GM21367 (cell line): Measurements from ENCODE around the gene SERP2.

Experiments
- ATAC-seq: cut with Tn5 transposase; IDR thresholded peaks from one replicate; pipeline ENCODE4 v1.9.1; 2021; ENCODE audit not compliant: unreplicated experiment

Gene SERP2

GRCh38 chr13:44409595-44409994 lies 36.0 kb downstream of the SERP2 start:
- no peak for ATAC-seq

GRCh38 chr13:44410328-44410859 lies 36.8 kb downstream of the SERP2 start:
- ATAC-seq: no peak

- no peak for ATAC-seq
These were observed 38.2 kb downstream of the SERP2 start for GRCh38 chr13:44411841-44412240.

GRCh38 chr13:44412346-44412935 lies 38.8 kb downstream of the SERP2 start:
- no peak for ATAC-seq

- no peak for ATAC-seq
These were observed 39.5 kb downstream of the SERP2 start for GRCh38 chr13:44413095-44413494.

- ATAC-seq: no peak
These were observed 41.1 kb downstream of the SERP2 start for GRCh38 chr13:44414716-44415115.

- ATAC-seq: no peak
These were observed 42.2 kb downstream of the SERP2 start for GRCh38 chr13:44415815-44416214.

GRCh38 chr13:44416301-44416700 lies 42.7 kb downstream of the SERP2 start:
- no peak for ATAC-seq

- no peak for ATAC-seq
These were observed 43.1 kb downstream of the SERP2 start for GRCh38 chr13:44416744-44417143.

- ATAC-seq: no peak
These were observed 43.8 kb downstream of the SERP2 start for GRCh38 chr13:44417446-44417845.

GRCh38 chr13:44417876-44418275 lies 44.3 kb downstream of the SERP2 start:
- ATAC-seq: no peak

- no peak for ATAC-seq
These were observed 47.0 kb downstream of the SERP2 start for GRCh38 chr13:44420376-44421220.

- ATAC-seq: no peak
These were observed 48.4 kb downstream of the SERP2 start for GRCh38 chr13:44421853-44422525.

- ATAC-seq: no peak
These were observed 49.4 kb downstream of the SERP2 start for GRCh38 chr13:44422755-44423643.

- ATAC-seq: no peak
These were observed 50.2 kb downstream of the SERP2 start for GRCh38 chr13:44423824-44424223.

GRCh38 chr13:44425041-44425814 lies 51.6 kb downstream of the SERP2 start:
- ATAC-seq: no peak

GRCh38 chr13:44425815-44426078 lies 52.1 kb downstream of the SERP2 start:
- ATAC-seq: no peak

GRCh38 chr13:44426461-44426860 lies 52.8 kb downstream of the SERP2 start:
- no peak for ATAC-seq

GRCh38 chr13:44429311-44429710 lies 55.7 kb downstream of the SERP2 start:
- ATAC-seq: no peak

GRCh38 chr13:44431150-44431549 lies 57.5 kb downstream of the SERP2 start:
- no peak for ATAC-seq
